Transverse colon (tissue), 4 donors: ENCODE data around the gene USP47.

Experiments used
- EP300 ChIP-seq: sonication (generic); formaldehyde crosslinking; IDR thresholded peaks from one replicate; pipeline ENCODE4 v1.6.1; 2017; ENCODE audit warnings: antibody characterized with exemption, low read depth
- POLR2A ChIP-seq: fragments of 450-650 bp; IDR thresholded peaks from one replicate; pipeline ENCODE4 v1.6.1; 2016; ENCODE audit warnings: antibody characterized with exemption, mild to moderate bottlenecking, moderate library complexity
- POLR2AphosphoS5 ChIP-seq, 3 donors: sonication (generic); formaldehyde crosslinking; IDR thresholded peaks; one replicate each; pipeline ENCODE4 v1.6.1; 2016; ENCODE audit warnings: antibody characterized with exemption in 3 of 3
- TF ChIP-seq, protein P1 (sequence below), 5 experiments: fragments of 200-600 bp in 3 of 5; fragments of 450-650 bp in 2 of 5; sonication (generic) in 3 of 5; IDR thresholded peaks; 1 replicate in 2 of 5; 2 replicates in 3 of 5; pipeline ENCODE4 v1.5.1; 2016 to 2017; ENCODE audit warnings: antibody characterized with exemption in 5 of 5, inconsistent platforms in 3 of 5, mild to moderate bottlenecking in 2 of 5, moderate library complexity in 1 of 5

GRCh38 chr11:11839718-11840117, 2.1 kb upstream of the USP47 start:
- TF ChIP-seq POLR2A (no peak), POLR2AphosphoS5 (IDR thresholded peaks at IDR 0.05) (no peak), EP300 (no peak)
- TF ChIP-seq, protein P1, sequence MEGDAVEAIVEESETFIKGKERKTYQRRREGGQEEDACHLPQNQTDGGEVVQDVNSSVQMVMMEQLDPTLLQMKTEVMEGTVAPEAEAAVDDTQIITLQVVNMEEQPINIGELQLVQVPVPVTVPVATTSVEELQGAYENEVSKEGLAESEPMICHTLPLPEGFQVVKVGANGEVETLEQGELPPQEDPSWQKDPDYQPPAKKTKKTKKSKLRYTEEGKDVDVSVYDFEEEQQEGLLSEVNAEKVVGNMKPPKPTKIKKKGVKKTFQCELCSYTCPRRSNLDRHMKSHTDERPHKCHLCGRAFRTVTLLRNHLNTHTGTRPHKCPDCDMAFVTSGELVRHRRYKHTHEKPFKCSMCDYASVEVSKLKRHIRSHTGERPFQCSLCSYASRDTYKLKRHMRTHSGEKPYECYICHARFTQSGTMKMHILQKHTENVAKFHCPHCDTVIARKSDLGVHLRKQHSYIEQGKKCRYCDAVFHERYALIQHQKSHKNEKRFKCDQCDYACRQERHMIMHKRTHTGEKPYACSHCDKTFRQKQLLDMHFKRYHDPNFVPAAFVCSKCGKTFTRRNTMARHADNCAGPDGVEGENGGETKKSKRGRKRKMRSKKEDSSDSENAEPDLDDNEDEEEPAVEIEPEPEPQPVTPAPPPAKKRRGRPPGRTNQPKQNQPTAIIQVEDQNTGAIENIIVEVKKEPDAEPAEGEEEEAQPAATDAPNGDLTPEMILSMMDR (IDR thresholded peaks at IDR 0.05) = no peak
